Gastroesophageal sphincter (tissue), 3 donors: Measurements from ENCODE around the gene CCR7.

ENCODE experiments used
- CTCF ChIP-seq, 4 experiments: fragments of 200-600 bp in 2 of 4; fragments of 450-650 bp in 2 of 4; sonication (generic) in 1 of 4; IDR thresholded peaks; one replicate each; pipeline ENCODE4 v1.5.1; 2017 to 2019; ENCODE audit warnings: antibody characterized with exemption in 4 of 4, mild to moderate bottlenecking in 2 of 4, moderate library complexity in 2 of 4
- POLR2A ChIP-seq, 2 donors: fragments of 450-650 bp; IDR thresholded peaks; one replicate each; pipeline ENCODE4 v1.6.1; 2017; ENCODE audit warnings: antibody characterized with exemption in 2 of 2, mild to moderate bottlenecking in 2 of 2, moderate library complexity in 1 of 2

GRCh38 chr17:40579471-40579870, 14.2 kb upstream of the CCR7 start:
- no peak for TF ChIP-seq CTCF (IDR thresholded peaks at IDR 0.05)
- TF ChIP-seq POLR2A (IDR thresholded peaks at IDR 0.05) = no peak
